H1 (cell line): ENCODE data around the gene CPE. TPM values are rescaled to one million over a fixed set of nuclear protein-coding genes. Genes with fewer than 3 reads are reported as not detected.

Source experiments
- CTCF ChIA-PET: fragments of 300-600 bp; sonication (Branson Sonifier 250); formaldehyde crosslinking; loops from one replicate; lab custom pipeline; 2021; ENCODE audit not compliant: partially characterized antibody; lab: Charles Lee
- POLR2A ChIA-PET: fragments of 300-600 bp; sonication (Branson Sonifier 250); formaldehyde crosslinking; loops from one replicate; lab custom pipeline; 2021; ENCODE audit warnings: inconsistent platforms; ENCODE audit not compliant: partially characterized antibody; lab: Charles Lee
- DNase-seq, 2 experiments: peaks; one replicate each; pipeline versions ENCODE4 v3.0.0 to v3.0.0-alpha.2; 2010 to 2022; ENCODE audit warnings: low spot score in 2 of 2, low read depth in 1 of 2, mixed read lengths in 1 of 2
- FAIRE-seq: peaks from 2 replicates; lab custom pipeline; 2011; peaks lifted over from hg19 to GRCh38; lab: Jason Lieb, UNC
- H2AFZ ChIP-seq: 2 replicates; pipeline ENCODE4 v1.8.1; 2012; ENCODE audit warnings: low read length, inconsistent platforms
- H2AK5ac ChIP-seq: 2 replicates; pipeline ENCODE4 v1.6.1; 2013; ENCODE audit warnings: low read depth, low read length
- H2BK120ac ChIP-seq: replicated peaks from 2 replicates; pipeline ENCODE3; 2013; ENCODE audit warnings: low read depth, low read length, inconsistent platforms
- H2BK12ac ChIP-seq: 2 replicates; pipeline ENCODE4 v1.6.1; 2013; ENCODE audit warnings: low read depth, low read length
- H2BK15ac ChIP-seq: 2 replicates; pipeline ENCODE4 v1.6.1; 2013; ENCODE audit warnings: low read length
- H2BK20ac ChIP-seq: 2 replicates; pipeline ENCODE4 v1.6.1; 2013; ENCODE audit warnings: low read length
- H2BK5ac ChIP-seq: 2 replicates; pipeline ENCODE4 v1.6.1; 2013; ENCODE audit warnings: low read depth, low read length
- H3K14ac ChIP-seq: 2 replicates; pipeline ENCODE4 v1.6.1; 2013; ENCODE audit warnings: inconsistent platforms; ENCODE audit not compliant: insufficient read length
- H3K18ac ChIP-seq: 2 replicates; pipeline ENCODE4 v1.6.1; 2013; ENCODE audit warnings: low read length; ENCODE audit errors: extremely low read depth
- H3K23ac ChIP-seq: 2 replicates; pipeline ENCODE4 v1.6.1; 2013; ENCODE audit warnings: inconsistent platforms; ENCODE audit not compliant: insufficient read length
- H3K23me2 ChIP-seq: 2 replicates; pipeline ENCODE4 v1.6.1; 2013; ENCODE audit warnings: low read depth, low read length
- H3K27ac ChIP-seq: 2 replicates; pipeline ENCODE4 v1.6.1; 2011; ENCODE audit warnings: low read depth, low read length, inconsistent platforms
- H3K27me3 ChIP-seq, 4 experiments: replicated peaks in 1 of 4; 1 replicate in 1 of 4; 2 replicates in 3 of 4; pipeline versions ENCODE4 v1.6.1 to v1.8.1; 2011 to 2013; ENCODE audit warnings: low read length in 3 of 4, mild to moderate bottlenecking in 3 of 4, inconsistent platforms in 2 of 4, mixed read lengths in 2 of 4, moderate library complexity in 1 of 4; ENCODE audit not compliant: control insufficient read depth in 3 of 4, insufficient read depth in 3 of 4; ENCODE audit errors: extremely low read depth in 1 of 4
- H3K36me3 ChIP-seq, 4 experiments: 2 replicates each; pipeline versions ENCODE4 v1.6.1 to v1.8.1; 2011 to 2013; ENCODE audit warnings: mild to moderate bottlenecking in 4 of 4, low read length in 3 of 4, moderate library complexity in 2 of 4, control low read depth in 1 of 4, inconsistent platforms in 1 of 4; ENCODE audit not compliant: insufficient read depth in 4 of 4, control insufficient read depth in 2 of 4
- H3K4ac ChIP-seq: replicated peaks from 2 replicates; pipeline ENCODE3; 2013; ENCODE audit warnings: low read length, low read depth, mixed read lengths, inconsistent platforms; ENCODE audit not compliant: insufficient read length
- H3K4me1 ChIP-seq, 4 experiments: replicated peaks in 1 of 4; 1 replicate in 1 of 4; 2 replicates in 3 of 4; pipeline versions ENCODE4 v1.6.1 to v1.8.1; 2011 to 2013; ENCODE audit warnings: low read length in 3 of 4, inconsistent platforms in 2 of 4, mixed read lengths in 1 of 4; ENCODE audit not compliant: insufficient read depth in 4 of 4, control insufficient read depth in 3 of 4
- H3K4me2 ChIP-seq, 2 experiments: 2 replicates each; pipeline versions ENCODE4 v1.6.1 to v1.8.1; 2011 to 2013; ENCODE audit warnings: low read depth in 2 of 2, low read length in 2 of 2, control low read depth in 1 of 2, inconsistent platforms in 1 of 2, mild to moderate bottlenecking in 1 of 2; ENCODE audit not compliant: insufficient read depth in 1 of 2
- H3K4me3 ChIP-seq, 4 experiments: fragments of 200-600, 300-600 bp in 1 of 4; sonication (generic), shearing (Covaris generic), sonication (Bioruptor Twin) in 1 of 4; 2 replicates each; pipeline versions ENCODE4 v1.5.1 to v1.8.1; 2011 to 2016; ENCODE audit warnings: low read length in 4 of 4, low read depth in 3 of 4, control low read depth in 2 of 4, inconsistent platforms in 2 of 4, mild to moderate bottlenecking in 2 of 4, mixed read lengths in 1 of 4, moderate library complexity in 1 of 4; ENCODE audit not compliant: insufficient read depth in 2 of 4; ENCODE audit errors: extremely low read depth in 1 of 4
- H3K56ac ChIP-seq: replicated peaks from 2 replicates; pipeline ENCODE3; 2013; ENCODE audit warnings: low read depth, mild to moderate bottlenecking, mixed read lengths, low read length, inconsistent platforms; ENCODE audit not compliant: insufficient read length
- H3K79me1 ChIP-seq: 2 replicates; pipeline ENCODE4 v1.6.1; 2013; ENCODE audit warnings: low read depth, low read length, control low read depth
- H3K79me2 ChIP-seq, 2 experiments: 2 replicates each; pipeline versions ENCODE4 v1.6.1 to v1.8.1; 2012 to 2013; ENCODE audit warnings: low read length in 2 of 2, mild to moderate bottlenecking in 2 of 2, inconsistent platforms in 1 of 2; ENCODE audit not compliant: insufficient read depth in 2 of 2, control insufficient read depth in 1 of 2
- H3K9ac ChIP-seq, 4 experiments: replicated peaks in 1 of 4; 1 replicate in 1 of 4; 2 replicates in 3 of 4; pipeline versions ENCODE4 v1.6.1 to v1.8.1; 2011 to 2013; ENCODE audit warnings: low read depth in 3 of 4, low read length in 3 of 4, control low read depth in 2 of 4, mild to moderate bottlenecking in 2 of 4, moderate library complexity in 2 of 4, inconsistent platforms in 1 of 4; ENCODE audit errors: extremely low read depth in 1 of 4
- H3K9me3 ChIP-seq, 2 experiments: 2 replicates each; pipeline versions ENCODE4 v1.6.1 to v1.8.1; 2012 to 2013; ENCODE audit warnings: mild to moderate bottlenecking in 2 of 2, moderate library complexity in 2 of 2, control low read depth in 1 of 2, inconsistent platforms in 1 of 2, low read depth in 1 of 2, low read length in 1 of 2, mixed read lengths in 1 of 2; ENCODE audit not compliant: insufficient read depth in 2 of 2
- H4K20me1 ChIP-seq, 2 experiments: replicated peaks in 1 of 2; 2 replicates each; pipeline versions ENCODE3 to v1.8.1; 2011 to 2013; ENCODE audit warnings: inconsistent platforms in 2 of 2, low read length in 2 of 2, mild to moderate bottlenecking in 1 of 2; ENCODE audit not compliant: insufficient read depth in 2 of 2, control insufficient read depth in 1 of 2
- H4K5ac ChIP-seq: 2 replicates; pipeline ENCODE4 v1.6.1; 2013; ENCODE audit warnings: low read length, low read depth, mixed read lengths, inconsistent platforms; ENCODE audit not compliant: insufficient read length
- H4K8ac ChIP-seq: 2 replicates; pipeline ENCODE4 v1.8.0; 2013; ENCODE audit warnings: mild to moderate bottlenecking, moderate library complexity, low read length, inconsistent platforms; ENCODE audit not compliant: insufficient read depth; ENCODE audit errors: extremely low read depth
- H4K91ac ChIP-seq: replicated peaks from 2 replicates; pipeline ENCODE3; 2013; ENCODE audit warnings: low read length, mixed read lengths, inconsistent platforms; ENCODE audit not compliant: insufficient read length
- CBX5 ChIP-seq: fragments of 300-800, 300-1000 bp; sonication (generic); IDR thresholded peaks from 2 replicates; pipeline ENCODE4 v1.7.1; 2016; ENCODE audit warnings: antibody characterized with exemption, low read length, low read depth
- CEBPB ChIP-seq: IDR thresholded peaks from 2 replicates; pipeline ENCODE4 v1.6.1; 2012; ENCODE audit warnings: low read depth, low read length
- FOSL1 ChIP-seq: IDR thresholded peaks from 2 replicates; pipeline ENCODE4 v1.6.1; 2011; ENCODE audit warnings: mild to moderate bottlenecking, low read depth, low read length, moderate library complexity; ENCODE audit not compliant: insufficient read depth
- HDAC2 ChIP-seq, 2 experiments: fragments of 300-600 bp in 1 of 2; sonication (generic) in 1 of 2; IDR thresholded peaks; 2 replicates each; pipeline ENCODE4 v1.6.1; 2011 to 2012; ENCODE audit warnings: low read depth in 2 of 2, low read length in 2 of 2, mild to moderate bottlenecking in 2 of 2, moderate library complexity in 2 of 2, borderline replicate concordance in 1 of 2, inconsistent platforms in 1 of 2
- KDM5A ChIP-seq: fragments of 200-600 bp; IDR thresholded peaks from 2 replicates; pipeline ENCODE4 v1.7.1; 2012; ENCODE audit warnings: mild to moderate bottlenecking, low read length, inconsistent platforms, mixed read lengths
- NANOG ChIP-seq: IDR thresholded peaks from 2 replicates; pipeline ENCODE4 v1.6.1; 2011; ENCODE audit warnings: low read length, low read depth, mild to moderate bottlenecking, inconsistent platforms; ENCODE audit not compliant: insufficient read depth, poor library complexity, severe bottlenecking
- POLR2A ChIP-seq, 2 experiments: IDR thresholded peaks; 1 replicate in 1 of 2; 2 replicates in 1 of 2; pipeline ENCODE4 v1.6.1; 2011; ENCODE audit warnings: low read depth in 2 of 2, low read length in 2 of 2, mild to moderate bottlenecking in 2 of 2; ENCODE audit errors: control extremely low read depth in 1 of 2
- RBBP5 ChIP-seq: IDR thresholded peaks from 2 replicates; pipeline ENCODE4 v1.7.1; 2012; ENCODE audit warnings: low read depth, mild to moderate bottlenecking, inconsistent platforms, low read length, moderate library complexity, borderline replicate concordance
- RNF2 ChIP-seq: fragments of 200-900, 300-1000 bp; sonication (generic); IDR thresholded peaks from 2 replicates; pipeline ENCODE4 v1.7.1; 2016; ENCODE audit warnings: borderline replicate concordance, low read depth, mild to moderate bottlenecking, antibody characterized with exemption, low read length; ENCODE audit not compliant: poor library complexity, severe bottlenecking; ENCODE audit errors: missing control alignments
- YY1 ChIP-seq: IDR thresholded peaks from 2 replicates; pipeline ENCODE4 v1.6.1; 2011; ENCODE audit warnings: low read depth, mild to moderate bottlenecking, low read length
- ZNF274 ChIP-seq: IDR thresholded peaks from 2 replicates; pipeline ENCODE4 v1.7.0; 2012; ENCODE audit warnings: low read length, borderline replicate concordance; ENCODE audit errors: extremely low read depth
- WGBS, 2 experiments: shearing (Covaris generic) in 1 of 2; methylation state at CpG; one replicate each; pipeline versions ENCODE4 v1.1.6 to v1.1.7; 2013 to 2015; ENCODE audit warnings: low lambda C conversion rate in 2 of 2, mixed read lengths in 2 of 2, inconsistent platforms in 1 of 2, low coverage in 1 of 2, missing lambda C conversion rate in 1 of 2; ENCODE audit not compliant: insufficient replicate concordance in 2 of 2, insufficient coverage in 1 of 2, insufficient read length in 1 of 2; ENCODE audit errors: extremely low coverage in 1 of 2, missing lambda C conversion rate in 1 of 2; 5-methylcytosine and 5-hydroxymethylcytosine counted together
- polyA plus RNA-seq, 7 experiments: library from polyadenylated mRNA; depleted of rRNA in 3 of 7; stranded (reverse) in 5 of 7; unstranded in 2 of 7; fragments of >200 nt in 5 of 7; fragments of 200-250 nt in 2 of 7; gene quantifications; 1 replicate in 5 of 7; 2 replicates in 1 of 7; 4 replicates in 1 of 7; pipeline versions ENCODE4 v1.2.1 to v1.2.3, GENCODE V29; 2011 to 2013; ENCODE audit warnings: missing spikeins in 2 of 7, mixed read lengths in 2 of 7
- total RNA-seq: library from RNA; stranded (reverse); fragmentation: NEBNext Ultra II Directional; extraction: Animal tissue kit (Norgen Biotek cat#: 25700); gene quantifications from 2 replicates; pipeline ENCODE4 v1.2.1, GENCODE V29; 2021
- TF ChIP-seq, protein P1 (sequence below): IDR thresholded peaks from 2 replicates; pipeline ENCODE4 v1.6.1; 2012; ENCODE audit warnings: inconsistent platforms
- TF ChIP-seq, protein P2 (sequence below): IDR thresholded peaks from 2 replicates; pipeline ENCODE4 v1.6.1; 2011; ENCODE audit warnings: low read depth, mild to moderate bottlenecking, low read length; ENCODE audit not compliant: insufficient read depth

Gene CPE
- total and polyA plus RNA-seq, 2 of the 8 experiments (the other 6 are each of a cell fraction or from before 2014, with no cell fraction given) = 9.4 to 10.2 TPM

DNA sequence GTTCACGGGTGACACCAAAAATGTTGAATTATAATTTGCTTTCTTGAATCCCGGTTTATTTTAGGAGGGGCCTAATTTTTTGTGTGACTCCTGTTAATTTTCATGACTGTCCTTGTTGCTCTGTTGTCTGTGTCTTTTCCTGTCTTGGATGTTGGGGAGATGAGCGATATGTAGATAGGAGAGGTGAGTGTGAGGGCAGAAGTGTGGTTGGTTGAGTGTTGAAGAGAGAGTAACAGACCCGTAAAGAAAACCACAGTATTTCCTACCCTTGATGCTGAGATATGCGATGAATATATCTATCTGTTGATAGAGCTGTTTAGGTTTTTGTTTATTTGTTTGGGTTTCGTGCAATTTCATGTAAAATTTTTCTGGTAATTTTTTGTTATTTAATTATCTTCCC lies 70.5 kb downstream of the CPE start:
- Histone ChIP-seq H2BK12ac (no peak overlapping the region), H3K27me3 (no peaks in the 10 kb centered on the region), H3K14ac (no peak overlapping the region), H3K4me3 (no peak overlapping the region), H3K79me2 (no peaks in the 10 kb centered on the region), H3K9me3 (no peaks in the 10 kb centered on the region), H3K27ac (no peak overlapping the region), H2BK20ac (no peak overlapping the region), H3K9ac (no peak overlapping the region), H4K20me1 (no peaks in the 10 kb centered on the region), H3K4me2 (no peak overlapping the region), H4K5ac (no peak overlapping the region), H2AK5ac (no peak overlapping the region), H2AFZ (no peak overlapping the region), H3K79me1 (no peaks in the 10 kb centered on the region), H3K4me1 (no peaks in the 10 kb centered on the region), H3K56ac (no peak overlapping the region), H4K91ac (no peak overlapping the region), H3K4ac (no peak overlapping the region), H3K23me2 (no peaks in the 10 kb centered on the region), H3K23ac (no peak overlapping the region), H3K36me3 (no peaks in the 10 kb centered on the region), H2BK5ac (no peak overlapping the region), H2BK15ac (no peak overlapping the region), H3K18ac (no peak overlapping the region), H2BK120ac (no peak overlapping the region), H4K8ac (no peak overlapping the region)
- DNase-seq (no peak), FAIRE-seq (no peak)
- ChIA-PET POLR2A (no interaction called here), CTCF (no interaction called here)
- WGBS, 2 experiments = 93 to 100% methylated on average over 1 to 6 of the region's 6 CpGs
- TF ChIP-seq, protein P1, sequence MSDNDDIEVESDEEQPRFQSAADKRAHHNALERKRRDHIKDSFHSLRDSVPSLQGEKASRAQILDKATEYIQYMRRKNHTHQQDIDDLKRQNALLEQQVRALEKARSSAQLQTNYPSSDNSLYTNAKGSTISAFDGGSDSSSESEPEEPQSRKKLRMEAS = no peak
- TF ChIP-seq, protein P2, sequence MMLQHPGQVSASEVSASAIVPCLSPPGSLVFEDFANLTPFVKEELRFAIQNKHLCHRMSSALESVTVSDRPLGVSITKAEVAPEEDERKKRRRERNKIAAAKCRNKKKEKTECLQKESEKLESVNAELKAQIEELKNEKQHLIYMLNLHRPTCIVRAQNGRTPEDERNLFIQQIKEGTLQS = no peak
- TF ChIP-seq KDM5A (no peak), RBBP5 (no peak), ZNF274 (no peak), RNF2 (no peak), FOSL1 (no peak), YY1 (no peak), CEBPB (no peak), POLR2A (IDR thresholded peaks at IDR 0.05; ENCODE audit: control extremely low read depth in 1 of 2, low read depth in 2 of 2, low read length in 2 of 2) (no peak), HDAC2 (IDR thresholded peaks at IDR 0.05; ENCODE audit: borderline replicate concordance in 1 of 2, low read depth in 2 of 2, low read length in 2 of 2) (no peak), NANOG (no peak), CBX5 (no peak)
